ENCODE measurements around the gene CPT1A.
"Not testable (repeated sequence)": the region's sequence is repeated elsewhere in the genome, so short reads cannot be mapped to it uniquely, and the experiment has no call there.

Gene CPT1A

GRCh38 chr11:68841718-68842426 lies at the start of gene CPT1A:
CPT1A (minus strand) TSS chr11:68841916; CDS start chr11:68815474, 26,442 bp downstream.
- peak; percentile 22 for DNase-seq

GRCh38 chr11:68890490-68891231 lies 48.9 kb upstream of the CPT1A start:
- DNase-seq, result no peak

- DNase-seq, result no peak
Observed at GRCh38 chr11:68889948-68890446, 48.3 kb upstream of the CPT1A start.

GRCh38 chr11:68884827-68885226 lies 43.1 kb upstream of the CPT1A start:
- DNase-seq, result not testable (repeated sequence)

DNA sequence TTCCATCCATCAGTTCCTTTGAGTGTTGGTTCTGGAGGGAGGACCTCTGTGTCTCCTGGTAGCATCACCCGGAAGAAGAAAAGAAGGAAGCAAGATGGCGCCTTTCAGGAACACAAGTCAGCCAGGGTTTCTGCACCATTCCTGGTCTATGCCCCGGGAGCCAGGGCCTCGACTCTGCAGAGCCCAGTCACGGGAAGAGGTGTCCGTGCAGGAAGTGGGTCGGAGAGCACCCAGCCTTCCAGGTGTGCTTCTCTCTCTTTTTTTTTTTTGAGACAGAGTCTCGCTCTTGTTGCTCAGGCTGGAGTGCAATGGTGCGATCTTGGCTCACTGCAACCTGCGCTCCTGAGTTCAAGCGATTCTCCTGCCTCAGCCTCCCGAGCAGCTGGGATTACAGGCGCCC lies 40.7 kb upstream of the CPT1A start:
- DNase-seq, result no peak

DNA sequence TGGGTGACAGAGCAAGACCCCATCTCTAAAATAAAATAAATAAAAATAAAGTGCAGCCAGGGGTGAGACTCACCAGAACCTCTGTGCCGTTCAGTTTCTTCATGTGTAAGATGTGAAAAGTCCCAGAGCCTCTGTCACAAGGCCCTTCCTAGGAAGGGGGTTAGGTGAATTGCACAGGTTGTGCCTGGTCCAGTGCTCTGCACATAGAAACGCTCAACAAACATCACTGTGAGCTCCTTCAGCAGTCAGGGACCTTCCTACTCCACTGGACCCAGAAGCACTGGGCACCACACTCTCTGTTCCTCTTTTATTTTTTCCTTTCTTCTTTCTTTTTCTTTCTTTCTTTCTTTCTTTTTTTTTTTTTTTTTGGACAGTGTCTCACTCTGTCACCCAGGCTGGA lies 39.6 kb upstream of the CPT1A start:
- no peak for DNase-seq

DNA sequence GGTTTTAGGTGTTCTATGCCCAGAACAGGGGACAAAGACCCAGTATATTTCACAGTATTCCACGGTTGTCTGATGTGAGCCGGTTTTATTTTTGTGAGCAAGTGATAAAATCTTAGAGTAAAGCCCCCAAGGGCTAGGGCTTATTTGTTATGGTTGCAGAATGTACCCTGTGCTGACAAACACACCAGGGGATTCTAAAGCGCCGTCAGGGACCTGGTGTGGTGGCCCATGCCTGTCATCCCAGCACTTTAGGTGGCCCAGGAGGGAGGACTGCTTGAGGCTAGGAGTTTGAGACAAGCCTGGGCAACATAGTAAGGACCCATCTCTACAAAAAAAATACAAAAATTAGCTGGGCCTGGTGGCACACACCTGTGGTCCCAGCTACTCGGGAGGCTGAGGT lies 39.1 kb upstream of the CPT1A start:
- no peak for DNase-seq

- DNase-seq, result no peak
Observed at GRCh38 chr11:68878022-68878421, 36.3 kb upstream of the CPT1A start.

DNA sequence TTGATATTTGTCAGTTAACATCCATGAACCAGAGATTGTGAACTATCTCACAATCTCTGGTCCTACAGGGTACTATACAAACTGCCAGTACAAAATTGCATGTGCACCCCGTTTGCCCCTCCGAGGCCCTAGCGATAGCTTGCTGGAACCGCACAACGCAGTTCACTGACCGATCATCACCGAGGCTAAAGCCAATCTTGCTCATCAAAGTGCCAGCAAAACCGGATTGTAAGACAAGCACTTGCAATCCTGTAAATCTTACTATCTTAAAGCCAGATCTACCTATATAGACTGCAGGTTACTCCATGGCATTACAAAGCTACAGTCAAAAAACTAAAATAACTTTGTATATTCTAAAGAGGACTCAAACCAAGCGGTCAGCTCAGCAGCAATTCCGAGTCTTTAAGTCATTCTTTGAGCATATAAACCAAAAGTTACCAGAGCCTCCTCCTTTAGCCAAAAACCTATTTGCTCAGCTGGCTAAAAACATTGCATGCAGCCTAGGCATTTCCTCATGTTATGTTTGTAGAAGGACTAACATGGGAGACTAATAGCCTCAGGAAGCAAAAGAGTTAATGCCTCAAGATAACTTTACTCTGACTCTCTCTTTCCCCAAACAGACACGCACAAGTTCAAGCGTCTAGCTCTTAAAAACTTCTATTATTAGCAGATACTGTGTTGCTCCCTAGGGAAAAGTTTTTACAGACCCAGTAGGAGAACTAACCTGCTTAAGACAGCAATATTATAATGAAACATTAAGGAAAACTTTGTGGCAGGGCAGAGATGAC lies 30.7 kb upstream of the CPT1A start:
- DNase-seq, result no peak

- DNase-seq, result no peak
Observed at GRCh38 chr11:68870470-68870869, 28.8 kb upstream of the CPT1A start.

- DNase-seq, result no peak
Observed at GRCh38 chr11:68868221-68868835, 26.6 kb upstream of the CPT1A start.

- no peak for DNase-seq
Observed at GRCh38 chr11:68867066-68867465, 25.4 kb upstream of the CPT1A start.

DNA sequence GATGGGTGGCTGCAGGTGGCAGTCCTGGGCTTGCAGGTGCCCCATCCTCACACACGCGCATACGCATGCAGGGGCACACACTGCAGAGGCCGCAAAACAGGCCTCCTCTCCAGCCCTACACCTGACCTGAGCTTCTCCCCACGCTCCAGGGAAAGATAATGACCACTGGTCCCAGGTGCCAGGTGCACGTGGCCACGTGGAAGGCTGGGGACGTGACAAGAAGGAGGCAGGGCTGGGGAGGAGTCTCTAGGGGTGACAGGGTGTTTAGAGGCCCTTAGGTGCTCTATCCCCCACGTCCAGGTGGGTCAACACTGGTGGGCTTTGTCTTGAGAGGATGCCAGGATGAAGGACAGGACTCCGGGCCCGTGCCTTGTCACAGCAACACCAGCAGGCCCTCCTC lies 23.5 kb upstream of the CPT1A start:
- no peak for DNase-seq

- no peak for DNase-seq
Observed at GRCh38 chr11:68863553-68864265, 22.0 kb upstream of the CPT1A start.

GRCh38 chr11:68862421-68862820 lies 20.7 kb upstream of the CPT1A start:
- no peak for DNase-seq

DNA sequence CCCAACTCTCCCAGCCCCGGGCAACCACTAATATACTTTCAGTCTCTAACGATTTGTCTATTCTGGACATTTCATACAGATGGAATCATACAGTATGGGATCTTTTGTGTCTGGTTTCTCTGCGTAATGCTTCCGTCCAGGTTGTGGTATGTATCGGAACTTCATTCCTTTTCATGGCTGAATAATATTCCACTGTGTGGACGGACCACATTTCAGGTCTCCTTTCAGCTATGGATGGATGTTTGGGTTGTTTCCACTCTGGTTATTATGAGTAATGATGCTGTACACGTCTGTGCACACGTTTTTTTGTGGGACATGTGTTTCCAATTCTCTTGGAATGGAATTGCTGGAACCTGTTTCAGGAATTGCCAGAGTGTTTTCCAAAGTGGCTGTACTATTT lies 17.4 kb upstream of the CPT1A start:
- no peak for DNase-seq

DNA sequence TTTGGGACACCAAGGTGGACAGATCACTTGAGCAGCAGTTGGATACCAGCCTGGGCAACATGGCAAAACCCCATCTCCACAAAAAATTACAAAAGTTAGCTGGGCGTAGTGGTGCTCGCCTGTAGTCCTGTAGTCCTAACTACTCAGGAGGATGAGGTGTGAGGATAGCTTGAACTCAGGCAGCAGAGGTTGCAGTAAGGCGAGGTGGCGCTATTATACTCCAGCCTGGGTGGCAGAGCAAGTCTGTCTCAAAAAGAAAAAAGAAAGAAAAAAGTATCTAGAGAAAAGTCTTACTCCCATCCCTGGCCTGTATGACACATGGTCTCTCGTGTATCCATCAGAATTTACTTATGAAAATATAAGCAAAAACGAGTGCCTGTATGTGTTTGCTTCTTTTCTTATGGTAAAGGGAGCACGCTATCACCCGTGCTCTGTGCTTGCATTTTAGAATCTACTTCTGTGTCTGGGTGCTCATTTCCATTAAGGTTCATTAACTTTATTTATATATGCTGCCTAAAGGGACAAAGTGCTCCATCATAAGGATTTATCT lies 15.4 kb upstream of the CPT1A start:
- no peak for DNase-seq

DNA sequence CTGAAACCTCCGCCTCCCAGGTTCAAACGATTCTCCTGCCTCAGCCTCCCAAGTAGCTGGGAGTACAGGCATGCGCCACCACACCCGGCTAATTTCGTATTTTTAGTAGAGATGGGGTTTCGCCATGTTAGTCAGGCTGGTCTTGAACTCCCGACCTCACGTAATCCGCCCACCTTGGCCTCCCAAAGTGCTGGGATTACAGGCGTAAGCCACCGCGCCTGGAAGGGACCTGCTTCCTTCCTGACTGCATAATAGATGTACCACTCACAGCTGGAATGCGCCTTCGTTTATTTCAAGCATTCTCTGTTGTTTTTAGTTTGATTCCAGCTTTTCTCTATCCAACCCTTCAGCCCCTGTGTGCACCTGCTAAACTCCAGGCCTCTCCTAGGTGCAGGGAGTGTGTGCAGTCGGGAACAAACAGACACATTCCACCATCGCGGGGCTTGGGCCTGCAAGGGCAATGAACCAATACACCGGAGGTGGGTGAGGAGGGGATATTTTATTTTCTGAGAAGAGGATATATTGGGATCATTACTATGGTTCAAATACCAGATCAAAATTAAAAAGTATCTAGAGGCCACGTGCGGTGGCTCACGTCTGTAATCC lies 14.8 kb upstream of the CPT1A start:
- DNase-seq, result not testable (repeated sequence)

DNA sequence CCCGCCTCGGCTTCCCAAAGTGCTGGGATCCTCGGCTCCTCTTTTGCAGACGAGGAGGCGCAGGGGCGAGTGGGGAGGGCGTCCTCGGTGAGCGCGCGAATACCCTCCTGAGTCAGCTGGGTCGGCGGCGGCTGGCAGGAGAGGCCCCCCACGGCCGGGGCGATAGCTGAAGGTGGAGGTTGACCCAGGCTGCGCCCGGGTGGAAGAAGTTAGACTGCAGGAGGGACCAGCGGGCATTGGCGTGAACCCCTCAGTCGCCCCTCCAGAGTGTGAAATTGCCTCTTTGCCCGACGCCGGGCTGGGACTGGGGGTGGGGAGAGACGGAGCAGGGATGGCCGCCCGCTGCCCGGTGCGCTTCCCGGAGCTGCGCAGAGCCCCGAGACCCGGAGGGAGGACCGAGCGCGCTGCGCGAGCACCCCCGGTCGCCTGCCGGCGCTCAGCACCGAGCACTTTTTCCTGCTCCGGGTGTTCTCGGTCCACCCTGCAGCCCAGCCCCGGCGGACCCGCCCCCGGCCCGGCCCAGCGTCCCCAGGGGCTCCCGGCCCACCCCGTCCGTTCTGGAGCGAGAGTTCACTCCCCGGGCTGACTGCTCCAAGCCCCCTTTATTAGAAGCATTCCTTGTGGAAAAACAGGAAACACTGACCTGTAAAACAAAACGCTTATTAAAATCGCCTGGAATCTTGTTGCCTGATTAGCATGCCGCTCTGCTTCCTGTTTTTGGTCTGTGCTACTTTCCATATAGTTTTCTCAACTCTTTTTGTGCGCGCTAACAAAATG lies 13.7 kb upstream of the CPT1A start:
- DNase-seq, result no peak

DNA sequence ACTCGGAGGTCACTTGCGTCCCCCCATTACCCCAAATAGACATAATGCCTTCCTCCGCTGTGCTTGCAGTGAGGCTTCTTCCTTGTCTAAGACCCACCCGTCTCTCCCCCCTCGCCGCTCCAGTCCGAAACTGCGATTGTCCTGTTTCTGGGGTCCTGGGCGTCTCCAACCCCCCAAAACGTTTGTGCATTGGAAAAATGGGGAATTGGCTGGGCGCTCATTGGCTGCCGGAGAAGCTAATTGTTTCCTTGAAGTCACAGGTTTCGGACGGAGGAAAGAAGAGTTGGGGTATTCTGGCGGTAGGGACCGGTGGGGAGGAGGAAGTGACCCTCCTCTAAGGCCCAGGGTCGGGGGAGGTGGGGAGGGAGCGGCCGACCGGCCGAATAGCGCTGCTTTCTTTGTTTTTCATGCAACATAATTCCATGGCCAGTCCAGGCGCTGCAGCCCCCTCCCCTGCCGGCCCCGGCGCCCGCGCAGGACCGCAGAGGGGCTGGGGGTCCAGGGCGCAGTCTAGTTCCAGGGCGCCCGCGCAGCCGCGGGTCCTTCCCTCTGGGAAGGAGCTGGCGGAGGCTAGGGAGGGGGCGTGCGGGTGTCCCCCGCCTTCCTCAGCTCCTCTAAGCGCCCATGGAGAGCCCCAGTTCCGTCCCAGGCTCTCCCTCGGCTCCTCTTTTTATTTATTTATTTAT lies 12.7 kb upstream of the CPT1A start:
- DNase-seq, result no peak
